Cardiac muscle cell (in vitro differentiated cells and primary cell): ENCODE data around the gene FSTL4. TPM values are rescaled to one million over a fixed set of nuclear protein-coding genes. Genes with fewer than 3 reads are reported as not detected.

Experiments used
- DNase-seq, 2 donors: peaks; one replicate each; pipeline versions ENCODE4 v3.0.0 to v3.0.0-alpha.2; 2010 to 2017; ENCODE audit warnings: low read depth in 1 of 2, low spot score in 1 of 2
- H3K27ac ChIP-seq: fragments of 200-600 bp; sonication (generic); 2 replicates; pipeline ENCODE4 v1.5.1; 2016
- H3K27me3 ChIP-seq: fragments of 200-600 bp; sonication (generic); 2 replicates; pipeline ENCODE4 v1.6.0; 2016; ENCODE audit warnings: control low read depth
- H3K36me3 ChIP-seq: fragments of 200-600 bp; sonication (generic); 2 replicates; pipeline ENCODE4 v1.5.1; 2016; ENCODE audit warnings: control low read depth
- H3K4me1 ChIP-seq: fragments of 200-600 bp; sonication (generic); 2 replicates; pipeline ENCODE4 v1.8.1; 2017; ENCODE audit warnings: low read depth, mild to moderate bottlenecking, mixed run types
- H3K4me3 ChIP-seq: fragments of 200-600 bp; sonication (generic); 2 replicates; pipeline ENCODE4 v1.5.1; 2016; ENCODE audit warnings: mild to moderate bottlenecking
- H3K9me3 ChIP-seq: fragments of 200-600 bp; sonication (generic); 2 replicates; pipeline ENCODE4 v1.5.1; 2017; ENCODE audit warnings: low read depth, mild to moderate bottlenecking, control low read depth
- polyA plus RNA-seq: library from polyadenylated mRNA; unstranded; fragments of >200 nt; fragmentation: Nextera tagmentation; extraction: Ambion mirVana; gene quantifications from 2 replicates; pipeline ENCODE4 v1.2.1, GENCODE V29; 2016
- total RNA-seq: library from RNA; depleted of rRNA; stranded (reverse); fragments of >200 nt; gene quantifications from 2 replicates; pipeline ENCODE4 v1.2.3, GENCODE V29; 2016
- TF ChIP-seq, protein P1 (sequence below): IDR thresholded peaks from 2 replicates; pipeline ENCODE4 v1.5.1; 2012; ENCODE audit warnings: low read depth, mild to moderate bottlenecking, low read length

The FSTL4 gene
- total and polyA plus RNA-seq, 2 experiments from 2014 or later, result 0.06 TPM; not detected in 1

DNA sequence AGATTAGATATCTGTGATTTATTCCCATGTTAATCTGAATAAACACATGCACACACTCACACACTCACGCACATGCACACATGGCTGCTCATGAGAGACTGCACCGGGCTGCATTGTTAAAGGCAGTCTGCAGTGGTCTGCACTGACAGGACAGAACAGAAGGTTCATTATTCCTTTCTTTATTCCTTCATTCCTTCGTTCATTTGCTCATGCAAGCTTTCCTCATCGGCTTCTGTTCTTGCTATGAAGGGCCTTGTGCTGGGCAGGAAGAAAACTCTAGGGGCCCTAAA is 41.4 kb upstream of the FSTL4 start:
- Histone ChIP-seq H3K4me1 (no peaks in the 10 kb centered on the region), H3K4me3 (no peak overlapping the region), H3K27me3 (peaks cover 6% of the 10 kb centered on the region), H3K27ac (no peak overlapping the region), H3K36me3 (no peaks in the 10 kb centered on the region), H3K9me3 (no peaks in the 10 kb centered on the region)
- TF ChIP-seq, protein P1, sequence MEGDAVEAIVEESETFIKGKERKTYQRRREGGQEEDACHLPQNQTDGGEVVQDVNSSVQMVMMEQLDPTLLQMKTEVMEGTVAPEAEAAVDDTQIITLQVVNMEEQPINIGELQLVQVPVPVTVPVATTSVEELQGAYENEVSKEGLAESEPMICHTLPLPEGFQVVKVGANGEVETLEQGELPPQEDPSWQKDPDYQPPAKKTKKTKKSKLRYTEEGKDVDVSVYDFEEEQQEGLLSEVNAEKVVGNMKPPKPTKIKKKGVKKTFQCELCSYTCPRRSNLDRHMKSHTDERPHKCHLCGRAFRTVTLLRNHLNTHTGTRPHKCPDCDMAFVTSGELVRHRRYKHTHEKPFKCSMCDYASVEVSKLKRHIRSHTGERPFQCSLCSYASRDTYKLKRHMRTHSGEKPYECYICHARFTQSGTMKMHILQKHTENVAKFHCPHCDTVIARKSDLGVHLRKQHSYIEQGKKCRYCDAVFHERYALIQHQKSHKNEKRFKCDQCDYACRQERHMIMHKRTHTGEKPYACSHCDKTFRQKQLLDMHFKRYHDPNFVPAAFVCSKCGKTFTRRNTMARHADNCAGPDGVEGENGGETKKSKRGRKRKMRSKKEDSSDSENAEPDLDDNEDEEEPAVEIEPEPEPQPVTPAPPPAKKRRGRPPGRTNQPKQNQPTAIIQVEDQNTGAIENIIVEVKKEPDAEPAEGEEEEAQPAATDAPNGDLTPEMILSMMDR, result no peak
- DNase-seq, result no peak

- TF ChIP-seq, protein P1, result no peak
- Histone ChIP-seq H3K4me1 (no peaks in the 10 kb centered on the region), H3K36me3 (no peaks in the 10 kb centered on the region), H3K27me3 (peaks cover 6% of the 10 kb centered on the region), H3K4me3 (no peak overlapping the region), H3K27ac (no peak overlapping the region), H3K9me3 (no peaks in the 10 kb centered on the region)
- no peak for DNase-seq
Observed at GRCh38 chr5:133652951-133653759, 40.8 kb upstream of the FSTL4 start.

- no peaks in the 10 kb centered on the region for H3K9me3 ChIP-seq
- TF ChIP-seq, protein P1, result no peak
- no peaks in the 10 kb centered on the region for H3K36me3 ChIP-seq
- no peak overlapping the region for H3K27ac ChIP-seq
- DNase-seq, result no peak
- H3K4me3 ChIP-seq, result no peak overlapping the region
- H3K27me3 ChIP-seq, result peaks cover 3% of the 10 kb centered on the region
- H3K4me1 ChIP-seq, result no peaks in the 10 kb centered on the region
Observed at GRCh38 chr5:133644000-133644865, 31.9 kb upstream of the FSTL4 start.

GRCh38 chr5:133643365-133643764 is 31.0 kb upstream of the FSTL4 start:
- H3K36me3 ChIP-seq, result no peaks in the 10 kb centered on the region
- no peak for DNase-seq
- TF ChIP-seq, protein P1, result no peak
- H3K4me3 ChIP-seq, result no peak overlapping the region
- no peak overlapping the region for H3K27ac ChIP-seq
- no peaks in the 10 kb centered on the region for H3K9me3 ChIP-seq
- no peaks in the 10 kb centered on the region for H3K4me1 ChIP-seq
- peaks cover 3% of the 10 kb centered on the region for H3K27me3 ChIP-seq

GRCh38 chr5:133642153-133642722 is 29.9 kb upstream of the FSTL4 start:
- no peak overlapping the region for H3K27ac ChIP-seq
- no peak overlapping the region for H3K4me3 ChIP-seq
- H3K4me1 ChIP-seq, result no peaks in the 10 kb centered on the region
- DNase-seq, result no peak
- TF ChIP-seq, protein P1, result no peak
- H3K27me3 ChIP-seq, result peaks cover 3% of the 10 kb centered on the region
- no peaks in the 10 kb centered on the region for H3K9me3 ChIP-seq
- H3K36me3 ChIP-seq, result no peaks in the 10 kb centered on the region
